Measurements from ENCODE around the gene GNG3.

GNG3 gene

DNA sequence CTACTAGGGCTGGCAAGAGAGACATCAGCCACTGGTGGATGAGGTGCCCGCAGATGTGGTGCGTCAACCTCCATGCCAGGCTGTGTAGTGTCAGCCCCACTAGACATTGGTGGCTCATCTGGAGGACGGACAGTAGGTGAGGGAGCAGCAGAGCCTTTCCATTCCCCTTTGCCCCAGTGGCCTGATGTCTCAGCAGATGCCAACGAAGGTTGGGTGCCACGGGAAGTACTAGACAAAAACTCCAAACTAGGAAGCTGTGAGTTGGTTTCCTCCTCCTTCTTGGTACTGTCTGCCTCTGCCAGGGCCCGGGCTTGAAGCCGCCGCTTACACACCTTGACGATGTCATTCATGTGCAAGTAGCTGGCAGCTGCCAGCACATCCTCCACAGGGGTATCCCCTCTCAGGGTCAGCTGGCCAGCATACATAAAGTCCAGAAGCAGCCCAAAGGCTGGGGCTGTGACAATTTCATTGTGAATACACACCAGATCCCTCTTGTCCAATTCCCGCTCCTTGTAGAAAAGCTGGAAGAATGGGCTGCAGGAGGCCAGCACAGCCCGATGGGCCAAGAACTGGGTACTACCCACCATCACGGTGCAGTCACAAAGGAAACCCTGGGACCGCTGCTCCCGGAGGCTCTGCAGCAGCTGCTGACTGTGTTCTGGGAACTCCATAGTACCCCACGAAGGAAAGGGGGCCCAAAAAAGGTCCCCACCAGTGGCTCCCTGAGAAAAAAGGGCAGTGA, 45.7 kb downstream of the GNG3 start:
- Mint-ChIP-seq H3K4me3 (peak overlapping the region; percentile 96), H3K9me3 (no peaks in the 10 kb centered on the region), H3K27me3 (ENCODE audit: low read depth) (no peaks in the 10 kb centered on the region), H3K36me3 (ENCODE audit: low read depth) (peaks cover 3% of the 10 kb centered on the region), H3K4me1 (ENCODE audit: low read depth) (peaks cover 19% of the 10 kb centered on the region), H3K27ac (peak overlapping the region; percentile 97)

DNA sequence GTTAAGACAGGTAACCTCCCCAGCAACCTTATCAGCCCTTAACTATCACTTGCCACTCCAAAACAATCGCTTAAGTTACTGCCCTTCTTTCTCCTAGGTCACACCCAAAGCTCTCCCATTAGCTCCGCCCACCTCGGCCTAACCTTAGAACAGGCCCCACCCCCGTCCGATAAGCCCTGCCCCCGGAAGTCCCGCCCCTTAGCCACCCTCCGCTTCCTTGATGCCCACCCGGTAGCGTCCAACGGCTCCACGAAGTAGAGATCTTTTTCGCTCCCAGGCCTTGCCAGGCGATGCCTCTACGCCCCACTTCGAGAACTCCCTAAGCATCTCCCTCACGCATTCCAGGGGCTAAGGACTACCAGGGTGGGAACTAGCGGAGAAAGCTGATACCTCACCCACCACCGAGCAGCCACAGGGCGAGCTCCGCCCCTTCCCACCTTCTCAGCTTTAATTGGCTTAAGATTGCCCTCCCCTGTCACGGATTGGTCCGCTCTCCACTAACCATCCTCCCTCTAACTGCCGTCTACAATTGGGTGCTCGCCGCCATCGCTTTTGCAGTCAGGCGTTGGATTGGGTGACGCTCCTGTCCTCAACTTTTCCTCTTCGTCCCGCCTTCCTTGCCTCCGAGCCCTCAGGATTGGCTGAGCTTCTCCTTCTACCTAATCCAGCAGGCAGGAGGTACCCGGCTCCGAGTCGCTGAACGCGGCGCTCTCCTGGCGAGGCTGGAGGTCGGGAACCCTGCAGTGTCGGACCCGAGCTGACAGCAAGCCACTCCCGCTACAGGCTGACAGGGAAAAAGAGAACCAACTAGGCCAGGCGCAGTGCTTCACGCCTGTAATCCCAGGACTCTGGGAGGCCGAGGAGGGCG, 46.5 kb downstream of the GNG3 start, which contains the start of gene ZBTB3:
Gene ZBTB3, minus strand, starts transcription at position 425 of the 868 bp plus-strand sequence. CDS start 496 bp downstream, outside the sequence.
- Mint-ChIP-seq H3K27me3 (ENCODE audit: low read depth) (no peaks in the 10 kb centered on the region), H3K9me3 (no peaks in the 10 kb centered on the region), H3K4me3 (peak within 1 kb of the TSS; percentile 96), H3K27ac (peak within 1 kb of the TSS; percentile 97), H3K4me1 (ENCODE audit: low read depth) (peaks cover 16% of the 10 kb centered on the region), H3K36me3 (ENCODE audit: low read depth) (peaks cover 3% of the 10 kb centered on the region)

GRCh38 chr11:62755086-62755615, 47.7 kb downstream of the GNG3 start:
- Mint-ChIP-seq H3K9me3 (no peaks in the 10 kb centered on the region), H3K4me1 (ENCODE audit: low read depth) (peaks cover 14% of the 10 kb centered on the region), H3K4me3 (peak overlapping the region; percentile 20), H3K27ac (no peak overlapping the region), H3K36me3 (ENCODE audit: low read depth) (peaks cover 3% of the 10 kb centered on the region), H3K27me3 (ENCODE audit: low read depth) (no peaks in the 10 kb centered on the region)

DNA sequence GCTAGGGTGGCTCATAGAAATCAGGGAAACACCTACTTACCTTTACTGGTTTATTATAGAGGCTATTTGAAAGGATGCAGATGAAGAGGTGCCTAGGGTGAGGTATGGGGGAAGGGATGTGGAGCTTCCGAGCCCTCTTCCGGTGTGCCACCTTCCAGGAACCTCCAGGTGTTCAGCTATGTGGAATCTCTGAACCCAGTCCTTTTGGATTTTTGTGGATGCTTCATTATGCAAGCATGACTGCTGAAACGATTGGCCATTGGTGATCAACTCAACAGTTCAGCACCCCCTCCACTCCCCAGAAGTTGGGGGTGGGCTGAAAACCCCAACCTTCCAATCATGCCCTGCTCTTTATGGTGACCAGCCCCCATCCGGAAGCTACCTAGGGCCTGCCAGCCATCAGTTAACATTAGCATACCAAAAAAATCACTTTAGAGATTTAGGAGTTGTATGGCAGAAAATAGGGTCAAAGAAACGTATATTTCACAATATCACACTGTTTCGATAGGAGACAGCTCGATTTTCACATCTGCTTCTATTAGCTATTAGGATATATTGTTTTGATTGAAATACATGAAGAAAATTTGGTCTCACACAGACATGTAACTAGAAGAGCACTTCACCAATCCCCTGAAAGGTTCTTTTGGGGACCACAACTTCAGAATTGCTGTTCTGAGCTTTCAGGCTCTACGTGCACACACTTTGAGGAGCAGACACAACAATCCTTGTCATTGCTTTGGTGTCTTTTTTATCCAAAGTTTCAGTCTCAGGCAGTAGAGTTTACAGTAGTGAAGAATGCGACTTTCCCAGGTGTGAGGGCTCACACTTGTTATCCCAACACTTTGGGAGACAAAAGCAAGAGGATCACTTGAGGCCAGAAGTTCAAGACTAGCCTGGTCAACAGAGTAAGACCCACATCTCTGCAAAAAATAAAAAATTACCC, 50.6 kb downstream of the GNG3 start:
- Mint-ChIP-seq H3K4me3 (no peak overlapping the region), H3K27me3 (ENCODE audit: low read depth) (no peaks in the 10 kb centered on the region), H3K36me3 (ENCODE audit: low read depth) (peaks cover 5% of the 10 kb centered on the region), H3K27ac (no peak overlapping the region), H3K9me3 (no peaks in the 10 kb centered on the region), H3K4me1 (ENCODE audit: low read depth) (peaks cover 22% of the 10 kb centered on the region)

All from T-helper 1 cell treated with Interleukin-12 subunit alpha and Interleukin-12 subunit beta and Interleukin-4 antibody, amounts not matched to agents 30 μg/mL and 1 μg/mL, for 36 hours (primary cell).